H9 (cell line): ENCODE data around the gene PRKAG1. TPM values are rescaled to one million over a fixed set of nuclear protein-coding genes. Genes with fewer than 3 reads are reported as not detected.
A peak's percentile ranks its signal among the peaks of the same experiment; 100 is the strongest.

Source experiments
- DNase-seq: peaks from one replicate; pipeline ENCODE4 v3.0.0-alpha.2; 2017
- H2AFZ ChIP-seq: one replicate; pipeline ENCODE4 v1.6.1; 2013; ENCODE audit warnings: mild to moderate bottlenecking, low read length, control low read depth, moderate library complexity
- H2AK5ac ChIP-seq: 2 replicates; pipeline ENCODE4 v1.6.1; 2013; ENCODE audit warnings: low read length, control low read depth, mixed read lengths; ENCODE audit not compliant: insufficient read length
- H2BK120ac ChIP-seq: one replicate; pipeline ENCODE4 v1.6.1; 2013; ENCODE audit warnings: low read depth, mild to moderate bottlenecking, low read length, control low read depth, inconsistent platforms; ENCODE audit not compliant: poor library complexity, severe bottlenecking
- H2BK12ac ChIP-seq: 2 replicates; pipeline ENCODE4 v1.6.1; 2013; ENCODE audit warnings: low read length, control low read depth, mixed read lengths, low read depth; ENCODE audit not compliant: insufficient read length
- H2BK15ac ChIP-seq: 2 replicates; pipeline ENCODE4 v1.6.1; 2013; ENCODE audit warnings: low read depth, low read length, control low read depth
- H2BK20ac ChIP-seq: one replicate; pipeline ENCODE4 v1.6.1; 2013; ENCODE audit warnings: low read depth, mild to moderate bottlenecking, low read length, control low read depth, inconsistent platforms; ENCODE audit not compliant: poor library complexity, severe bottlenecking
- H2BK5ac ChIP-seq: 2 replicates; pipeline ENCODE4 v1.6.1; 2013; ENCODE audit warnings: low read length, control low read depth, mixed read lengths; ENCODE audit not compliant: insufficient read length
- H3K14ac ChIP-seq: 2 replicates; pipeline ENCODE4 v1.6.1; 2013; ENCODE audit warnings: low read length, control low read depth; ENCODE audit not compliant: insufficient read depth
- H3K18ac ChIP-seq: 2 replicates; pipeline ENCODE4 v1.6.1; 2013; ENCODE audit warnings: low read depth, mild to moderate bottlenecking, mixed read lengths, low read length, control low read depth; ENCODE audit not compliant: insufficient read length
- H3K23ac ChIP-seq: 2 replicates; pipeline ENCODE4 v1.6.1; 2013; ENCODE audit warnings: low read length, control low read depth, mixed read lengths, low read depth; ENCODE audit not compliant: insufficient read length
- H3K23me2 ChIP-seq: 2 replicates; pipeline ENCODE4 v1.6.1; 2013; ENCODE audit warnings: low read depth, mild to moderate bottlenecking, mixed read lengths, low read length, control low read depth; ENCODE audit not compliant: insufficient read length, poor library complexity, severe bottlenecking
- H3K27ac ChIP-seq: 2 replicates; pipeline ENCODE4 v1.5.1; 2013; ENCODE audit warnings: low read length, control low read depth, mixed read lengths, low read depth; ENCODE audit not compliant: insufficient read length
- H3K27me3 ChIP-seq: 2 replicates; pipeline ENCODE4 v1.6.1; 2013; ENCODE audit warnings: low read length, control low read depth, inconsistent platforms; ENCODE audit not compliant: insufficient read depth
- H3K4ac ChIP-seq: 2 replicates; pipeline ENCODE4 v1.6.1; 2013; ENCODE audit warnings: low read depth, mild to moderate bottlenecking, control low read depth, inconsistent platforms, low read length, moderate library complexity
- H3K4me1 ChIP-seq: 2 replicates; pipeline ENCODE4 v1.6.1; 2013; ENCODE audit warnings: low read length, control low read depth, inconsistent platforms; ENCODE audit not compliant: insufficient read depth
- H3K4me2 ChIP-seq: 2 replicates; pipeline ENCODE4 v1.6.1; 2013; ENCODE audit warnings: low read length, control low read depth, mixed read lengths; ENCODE audit not compliant: insufficient read length, insufficient read depth
- H3K56ac ChIP-seq: 2 replicates; pipeline ENCODE4 v1.6.1; 2013; ENCODE audit warnings: low read depth, mild to moderate bottlenecking, mixed read lengths, low read length, control low read depth; ENCODE audit not compliant: insufficient read length
- H3K79me1 ChIP-seq: 2 replicates; pipeline ENCODE4 v1.6.1; 2013; ENCODE audit warnings: low read depth, mild to moderate bottlenecking, moderate library complexity, low read length, control low read depth, inconsistent platforms; ENCODE audit not compliant: insufficient read depth, poor library complexity, severe bottlenecking
- H3K79me2 ChIP-seq: 2 replicates; pipeline ENCODE4 v1.6.1; 2013; ENCODE audit warnings: low read length, control low read depth, inconsistent platforms; ENCODE audit not compliant: insufficient read depth
- H3K9ac ChIP-seq: 2 replicates; pipeline ENCODE4 v1.6.1; 2013; ENCODE audit warnings: low read length, control low read depth, mixed read lengths; ENCODE audit not compliant: insufficient read length; ENCODE audit errors: extremely low read depth
- H3K9me3 ChIP-seq: one replicate; pipeline ENCODE4 v1.6.1; 2013; ENCODE audit warnings: low read depth, low read length, inconsistent platforms; ENCODE audit not compliant: control insufficient read depth
- H3T11ph ChIP-seq: one replicate; pipeline ENCODE4 v1.6.1; 2013; ENCODE audit warnings: mild to moderate bottlenecking, low read length, control low read depth, inconsistent platforms
- H4K20me1 ChIP-seq: one replicate; pipeline ENCODE4 v1.6.1; 2013; ENCODE audit not compliant: control insufficient read depth, insufficient read length, insufficient read depth
- H4K5ac ChIP-seq: 2 replicates; pipeline ENCODE4 v1.6.1; 2013; ENCODE audit warnings: low read depth, mild to moderate bottlenecking, mixed read lengths, low read length, control low read depth; ENCODE audit not compliant: insufficient read length
- H4K8ac ChIP-seq: replicated peaks from 2 replicates; pipeline ENCODE4 v1.6.1; 2013; ENCODE audit warnings: low read length, control low read depth, mixed read lengths, low read depth; ENCODE audit not compliant: insufficient read length
- H4K91ac ChIP-seq: 2 replicates; pipeline ENCODE4 v1.6.1; 2013; ENCODE audit warnings: low read depth, mild to moderate bottlenecking, moderate library complexity, mixed read lengths, low read length, control low read depth; ENCODE audit not compliant: insufficient read length
- H3K27ac Mint-ChIP-seq, 3 experiments: 2 replicates in 2 of 3; 3 replicates in 1 of 3; pipeline ENCODE4 v1.8.0; 2020 to 2021; ENCODE audit warnings: mixed read lengths in 3 of 3, mild to moderate bottlenecking in 1 of 3, moderate library complexity in 1 of 3
- H3K27me3 Mint-ChIP-seq: 2 replicates; pipeline ENCODE4 v1.8.0; 2021; ENCODE audit warnings: low read depth, mild to moderate bottlenecking, moderate library complexity, mixed read lengths
- H3K36me3 Mint-ChIP-seq, 3 experiments: 2 replicates in 2 of 3; 3 replicates in 1 of 3; pipeline ENCODE4 v1.8.0; 2020 to 2021; ENCODE audit warnings: low read depth in 3 of 3, mixed read lengths in 3 of 3; ENCODE audit not compliant: insufficient read depth in 1 of 3
- H3K4me1 Mint-ChIP-seq, 2 experiments: 2 replicates each; pipeline ENCODE4 v1.8.0; 2020; ENCODE audit warnings: mixed read lengths in 2 of 2
- H3K4me3 Mint-ChIP-seq, 2 experiments: 2 replicates in 1 of 2; 3 replicates in 1 of 2; pipeline ENCODE4 v1.8.0; 2020 to 2021; ENCODE audit warnings: mild to moderate bottlenecking in 2 of 2, mixed read lengths in 2 of 2, moderate library complexity in 1 of 2
- H3K9me3 Mint-ChIP-seq, 2 experiments: 2 replicates in 1 of 2; 3 replicates in 1 of 2; pipeline ENCODE4 v1.8.0; 2020; ENCODE audit warnings: mild to moderate bottlenecking in 2 of 2, mixed read lengths in 2 of 2, moderate library complexity in 1 of 2
- WGBS: extraction: QIAGEN DNeasy Blood & Tissue Kit; methylation state at CpG from one replicate; pipeline ENCODE4 v1.1.7; 2013; ENCODE audit warnings: missing lambda C conversion rate, low lambda C conversion rate, mixed read lengths; ENCODE audit not compliant: insufficient read length; ENCODE audit errors: extremely low coverage; 5-methylcytosine and 5-hydroxymethylcytosine counted together
- total RNA-seq: library from RNA; stranded (reverse); gene quantifications from 2 replicates; pipeline ENCODE4 v1.2.1, GENCODE V29; 2021
- TF ChIP-seq, protein P1 (sequence below): fragments of 200-600 bp; sonication (generic); conservative IDR thresholded peaks from 3 replicates; pipeline ENCODE4 v1.8.0; 2021; ENCODE audit warnings: antibody characterized with exemption, mild to moderate bottlenecking

PRKAG1 gene
- total RNA-seq, 1 experiment from 2014 or later = 34.8 TPM

DNA sequence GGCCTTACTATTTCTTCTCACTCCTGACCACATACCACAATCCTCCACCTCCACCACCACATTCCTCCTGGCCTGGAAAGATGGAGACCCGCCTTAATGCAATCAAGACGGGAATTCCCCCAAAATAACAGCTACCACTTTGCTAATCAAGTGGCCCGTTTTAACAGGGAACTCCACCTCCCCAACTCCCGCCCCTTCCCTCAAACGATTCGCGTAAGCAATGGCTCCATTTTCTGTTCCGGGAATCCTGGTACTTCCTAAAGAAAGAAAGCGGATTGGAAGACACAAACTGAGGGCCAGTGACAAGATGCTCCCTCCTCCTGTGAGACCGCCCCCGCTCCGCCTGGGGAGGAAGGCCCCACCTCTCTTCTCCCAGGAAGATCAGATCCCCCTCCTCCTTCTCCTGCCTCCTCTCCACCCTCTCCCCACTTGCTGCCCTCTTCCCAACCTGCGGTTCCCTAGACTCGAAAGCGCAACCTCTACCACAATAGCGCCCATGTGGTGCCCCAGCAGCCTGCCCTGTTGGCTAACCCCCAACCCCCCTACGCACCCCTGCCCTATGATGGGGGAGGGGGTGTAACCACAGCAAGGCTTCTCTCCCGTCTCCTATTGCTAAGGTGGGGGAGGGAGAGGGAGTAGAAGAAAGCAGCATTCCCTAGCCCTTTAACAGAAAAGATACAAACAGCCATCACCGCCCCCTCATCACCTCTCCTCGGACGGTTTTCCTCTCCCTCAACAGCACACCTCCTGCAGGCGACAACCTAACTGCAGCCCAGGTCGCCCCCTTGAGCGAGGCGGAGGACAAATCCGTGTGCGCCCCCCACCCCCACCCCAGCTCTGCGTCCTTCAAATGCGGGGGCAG lies 62.1 kb downstream of the PRKAG1 start:
- TF ChIP-seq, protein P1, sequence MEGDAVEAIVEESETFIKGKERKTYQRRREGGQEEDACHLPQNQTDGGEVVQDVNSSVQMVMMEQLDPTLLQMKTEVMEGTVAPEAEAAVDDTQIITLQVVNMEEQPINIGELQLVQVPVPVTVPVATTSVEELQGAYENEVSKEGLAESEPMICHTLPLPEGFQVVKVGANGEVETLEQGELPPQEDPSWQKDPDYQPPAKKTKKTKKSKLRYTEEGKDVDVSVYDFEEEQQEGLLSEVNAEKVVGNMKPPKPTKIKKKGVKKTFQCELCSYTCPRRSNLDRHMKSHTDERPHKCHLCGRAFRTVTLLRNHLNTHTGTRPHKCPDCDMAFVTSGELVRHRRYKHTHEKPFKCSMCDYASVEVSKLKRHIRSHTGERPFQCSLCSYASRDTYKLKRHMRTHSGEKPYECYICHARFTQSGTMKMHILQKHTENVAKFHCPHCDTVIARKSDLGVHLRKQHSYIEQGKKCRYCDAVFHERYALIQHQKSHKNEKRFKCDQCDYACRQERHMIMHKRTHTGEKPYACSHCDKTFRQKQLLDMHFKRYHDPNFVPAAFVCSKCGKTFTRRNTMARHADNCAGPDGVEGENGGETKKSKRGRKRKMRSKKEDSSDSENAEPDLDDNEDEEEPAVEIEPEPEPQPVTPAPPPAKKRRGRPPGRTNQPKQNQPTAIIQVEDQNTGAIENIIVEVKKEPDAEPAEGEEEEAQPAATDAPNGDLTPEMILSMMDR = peak; percentile 39; the same call in 2 of the 3 replicates
- H3K27ac Mint-ChIP-seq = peak overlapping the region; percentile 98 to 99 (median 99)
- Histone ChIP-seq H4K20me1 (no peaks in the 10 kb centered on the region), H3K4me1 (0 out of 2 replicates have a peak, but pooled peaks cover 2% of the 10 kb centered on the region), H3K79me2 (peaks cover 34% of the 10 kb centered on the region; the same call in 1 of the 2 replicates), H3K27me3 (no peaks in the 10 kb centered on the region; the same call in 1 of the 2 replicates), H3K18ac (peak overlapping the region; percentile 56), H2BK15ac (no peak overlapping the region), H4K91ac (no peak overlapping the region), H2BK5ac (no peak overlapping the region), H2BK120ac (no peak overlapping the region), H3K4ac (no peak overlapping the region), H3K79me1 (no peaks in the 10 kb centered on the region), H3K23ac (no peak overlapping the region), H3K56ac (no peak overlapping the region), H4K8ac (no peak overlapping the region), H3K4me2 (peak overlapping the region; percentile 95), H4K5ac (no peak overlapping the region), H3K9me3 (no peaks in the 10 kb centered on the region), H3T11ph (no peak overlapping the region), H2AK5ac (no peak overlapping the region), H3K9ac (peak overlapping the region; percentile 69), H3K14ac (peak overlapping the region; percentile 27; the same call in 1 of the 2 replicates), H2BK12ac (no peak overlapping the region), H2AFZ (no peak overlapping the region), H3K23me2 (peaks cover 9% of the 10 kb centered on the region), H2BK20ac (no peak overlapping the region), H3K27ac (peak overlapping the region; percentile 41)
- DNase-seq = peak; percentile 98
- H3K36me3 Mint-ChIP-seq = peaks cover 8 to 44% (median 25%) of the 10 kb centered on the region in 3 experiments; a peak in 6 of 7 replicates
- H3K9me3 Mint-ChIP-seq = no peaks in the 10 kb centered on the region; a peak in 1 of 5 replicates
- H3K4me1 Mint-ChIP-seq = peaks cover 23 to 24% of the 10 kb centered on the region in 2 experiments
- no CpG with 5 or more reads among the region's 29 CpGs for WGBS
- peak overlapping the region; percentile 97 to 99 for H3K4me3 Mint-ChIP-seq
- H3K27me3 Mint-ChIP-seq = peaks cover 6% of the 10 kb centered on the region
